Caco-2 (cell line): ENCODE data around the gene PCAT6. TPM values are rescaled to one million over a fixed set of nuclear protein-coding genes. Genes with fewer than 3 reads are reported as not detected.

Source experiments
- BruUV-seq: library from RNA; stranded (reverse); fragments of 400-500 nt; replicated peaks from 2 replicates; lab custom pipeline; 2021; lab: Mats Ljungman, UMichigan
- CTCF ChIA-PET: fragments of 300-600 bp; sonication (Branson Sonifier 250); formaldehyde crosslinking; loops from one replicate; lab custom pipeline; 2022; ENCODE audit warnings: antibody characterized with exemption; lab: Charles Lee
- POLR2A ChIA-PET: fragments of 300-600 bp; sonication (Branson Sonifier 250); formaldehyde crosslinking; loops from one replicate; lab custom pipeline; 2022; ENCODE audit warnings: antibody characterized with exemption; lab: Charles Lee
- DNase-seq, 2 experiments: peaks; one replicate each; pipeline versions ENCODE4 v3.0.0 to v3.0.0-alpha.2; 2020 to 2022
- H3K27me3 ChIP-seq: replicated peaks from 2 replicates; pipeline ENCODE4 v1.6.0; 2011; ENCODE audit warnings: low read length; ENCODE audit not compliant: control insufficient read depth, insufficient read depth
- H3K36me3 ChIP-seq: 2 replicates; pipeline ENCODE4 v1.5.1; 2011; ENCODE audit warnings: low read length; ENCODE audit not compliant: control insufficient read depth, insufficient read depth
- H3K4me1 ChIP-seq: fragments of 250-450 bp; sonication (Bioruptor Pico); 2 replicates; pipeline ENCODE4 v1.5.1; 2020; ENCODE audit warnings: mild to moderate bottlenecking
- H3K4me3 ChIP-seq: 2 replicates; pipeline ENCODE4 v1.5.1; 2011; ENCODE audit warnings: low read depth, mild to moderate bottlenecking, control low read depth, low read length
- H3K9me3 ChIP-seq: fragments of 250-450 bp; sonication (Bioruptor Pico); 2 replicates; pipeline ENCODE4 v1.5.1; 2020; ENCODE audit warnings: mild to moderate bottlenecking, moderate library complexity
- H3K27ac Mint-ChIP-seq: one replicate; pipeline ENCODE4 v1.8.0; 2022; ENCODE audit warnings: mixed read lengths; ENCODE audit not compliant: unreplicated experiment
- H3K27me3 Mint-ChIP-seq: one replicate; pipeline ENCODE4 v1.8.0; 2022; ENCODE audit warnings: mixed read lengths; ENCODE audit not compliant: insufficient read depth, unreplicated experiment
- H3K36me3 Mint-ChIP-seq: one replicate; pipeline ENCODE4 v1.8.0; 2022; ENCODE audit warnings: mild to moderate bottlenecking, mixed read lengths; ENCODE audit not compliant: insufficient read depth, unreplicated experiment
- H3K4me1 Mint-ChIP-seq: one replicate; pipeline ENCODE4 v1.8.0; 2022; ENCODE audit warnings: low read depth, mixed read lengths; ENCODE audit not compliant: unreplicated experiment
- H3K4me3 Mint-ChIP-seq: one replicate; pipeline ENCODE4 v1.8.0; 2022; ENCODE audit warnings: mild to moderate bottlenecking, moderate library complexity, mixed read lengths; ENCODE audit not compliant: unreplicated experiment
- H3K9me3 Mint-ChIP-seq: one replicate; pipeline ENCODE4 v1.8.0; 2022; ENCODE audit warnings: mixed read lengths; ENCODE audit not compliant: unreplicated experiment
- intact Hi-C: fragments of 100-400 bp; cut with micrococcal nuclease; formaldehyde crosslinking; loops from one replicate; pipeline ENCODE4 v1.10.0; 2022; ENCODE audit not compliant: unreplicated experiment
- total RNA-seq: library from RNA; stranded (reverse); gene quantifications from 2 replicates; pipeline ENCODE4 v1.2.3, GENCODE V29; 2022
- TF ChIP-seq, protein P1 (sequence below), 2 experiments: fragments of 200-600 bp in 1 of 2; IDR thresholded peaks; 1 replicate in 1 of 2; 2 replicates in 1 of 2; pipeline versions ENCODE4 v1.5.1 to v1.8.0; 2011 to 2022; ENCODE audit warnings: antibody characterized with exemption in 1 of 2, control low read depth in 1 of 2, inconsistent platforms in 1 of 2, low read depth in 1 of 2, low read length in 1 of 2, mild to moderate bottlenecking in 1 of 2, moderate library complexity in 1 of 2; ENCODE audit not compliant: insufficient read depth in 1 of 2, severe bottlenecking in 1 of 2, unreplicated experiment in 1 of 2

Gene PCAT6
- total RNA-seq, 1 experiment from 2014 or later: not detected

DNA sequence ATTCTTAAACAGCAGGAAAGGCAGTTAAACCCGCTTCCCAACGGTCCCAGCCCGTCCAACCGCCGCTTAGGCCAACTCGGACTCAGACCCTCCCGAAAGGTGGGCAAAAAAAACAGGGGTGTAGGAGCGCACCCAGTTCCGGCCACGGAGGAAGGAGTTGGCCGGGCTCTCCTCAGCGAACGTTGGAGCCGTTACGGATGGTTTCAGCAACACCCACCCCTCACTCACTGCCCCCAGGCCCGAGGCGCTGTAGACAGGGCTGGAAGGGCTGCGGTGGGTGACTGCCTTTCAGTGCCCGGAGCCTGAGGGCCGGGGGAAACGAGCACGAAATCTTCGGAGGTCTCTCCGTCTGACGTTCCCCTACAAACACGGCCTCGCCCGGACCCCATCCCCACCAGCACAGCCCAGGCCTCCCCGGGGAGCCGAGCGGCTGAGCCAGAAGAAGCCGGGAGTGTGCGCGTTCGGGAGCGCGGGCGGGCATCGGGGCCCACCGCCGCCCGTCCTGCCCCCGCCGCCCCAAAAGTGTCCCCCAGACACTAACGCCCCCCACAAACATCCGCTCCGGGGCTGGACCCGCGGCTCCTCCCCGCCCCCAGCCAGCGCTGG is 3.8 kb upstream of the PCAT6 start:
- DNase-seq: peak in 1 of 2 experiments; percentile 27
- peaks cover 36% of the 10 kb centered on the region for H3K4me1 Mint-ChIP-seq

DNA sequence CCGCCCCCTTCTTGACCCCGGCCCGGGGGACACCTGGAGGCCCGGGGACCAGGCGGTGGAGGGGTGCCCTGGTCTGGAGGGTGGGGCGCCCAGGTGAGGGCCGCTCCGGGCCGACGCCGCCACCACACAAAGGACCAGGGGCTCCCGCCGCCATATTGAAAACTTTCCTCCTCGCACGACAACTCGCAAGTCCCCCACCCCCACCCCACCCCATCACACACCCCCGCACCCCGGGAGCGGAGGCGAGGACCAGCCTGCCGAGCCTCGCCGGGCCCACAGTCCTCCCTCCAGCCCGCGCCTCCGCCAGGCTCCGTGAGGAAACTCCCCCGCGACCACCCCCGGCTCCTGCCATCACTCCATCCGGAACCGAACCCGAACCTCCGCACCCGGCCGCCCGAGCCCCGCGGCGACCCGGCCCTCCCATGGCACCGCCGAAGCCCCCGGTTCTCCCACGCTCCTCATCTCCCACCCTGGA is 3.3 kb upstream of the PCAT6 start:
- Mint-ChIP-seq H3K4me1 (peaks cover 41% of the 10 kb centered on the region), H3K27me3 (no peaks in the 10 kb centered on the region), H3K36me3 (peaks cover 13% of the 10 kb centered on the region), H3K9me3 (no peaks in the 10 kb centered on the region), H3K27ac (no peak overlapping the region), H3K4me3 (peak overlapping the region; percentile 89)
- Histone ChIP-seq H3K36me3 (no peaks in the 10 kb centered on the region), H3K4me3 (peak overlapping the region; percentile 80), H3K9me3 (no peaks in the 10 kb centered on the region), H3K27me3 (no peaks in the 10 kb centered on the region), H3K4me1 (peaks cover 19% of the 10 kb centered on the region)
- CTCF ChIA-PET: interaction anchor here (0.7 kb wide), 1 partner anchor 462 kb away, joined by 3 read pairs; no protein-coding TSS in a partner anchor
- peak in 1 of 2 experiments; percentile 27 for DNase-seq
- TF ChIP-seq, protein P1, sequence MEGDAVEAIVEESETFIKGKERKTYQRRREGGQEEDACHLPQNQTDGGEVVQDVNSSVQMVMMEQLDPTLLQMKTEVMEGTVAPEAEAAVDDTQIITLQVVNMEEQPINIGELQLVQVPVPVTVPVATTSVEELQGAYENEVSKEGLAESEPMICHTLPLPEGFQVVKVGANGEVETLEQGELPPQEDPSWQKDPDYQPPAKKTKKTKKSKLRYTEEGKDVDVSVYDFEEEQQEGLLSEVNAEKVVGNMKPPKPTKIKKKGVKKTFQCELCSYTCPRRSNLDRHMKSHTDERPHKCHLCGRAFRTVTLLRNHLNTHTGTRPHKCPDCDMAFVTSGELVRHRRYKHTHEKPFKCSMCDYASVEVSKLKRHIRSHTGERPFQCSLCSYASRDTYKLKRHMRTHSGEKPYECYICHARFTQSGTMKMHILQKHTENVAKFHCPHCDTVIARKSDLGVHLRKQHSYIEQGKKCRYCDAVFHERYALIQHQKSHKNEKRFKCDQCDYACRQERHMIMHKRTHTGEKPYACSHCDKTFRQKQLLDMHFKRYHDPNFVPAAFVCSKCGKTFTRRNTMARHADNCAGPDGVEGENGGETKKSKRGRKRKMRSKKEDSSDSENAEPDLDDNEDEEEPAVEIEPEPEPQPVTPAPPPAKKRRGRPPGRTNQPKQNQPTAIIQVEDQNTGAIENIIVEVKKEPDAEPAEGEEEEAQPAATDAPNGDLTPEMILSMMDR (IDR thresholded peaks at IDR 0.05; ENCODE audit: insufficient read depth in 1 of 2, low read depth in 1 of 2, low read length in 1 of 2, severe bottlenecking in 1 of 2, unreplicated experiment in 1 of 2): no peak
- POLR2A ChIA-PET: interaction anchor here (1.0 kb wide), 1 partner anchor 53 kb away, joined by 10 read pairs; no protein-coding TSS in a partner anchor
- BruUV-seq: no TSS peak
- intact Hi-C loops: no loop called here

More for the DNA sequence above, 3.8 kb upstream of the PCAT6 start:
- Mint-ChIP-seq H3K27me3 (no peaks in the 10 kb centered on the region), H3K9me3 (no peaks in the 10 kb centered on the region), H3K27ac (peak overlapping the region; percentile 74), H3K36me3 (peaks cover 9% of the 10 kb centered on the region), H3K4me3 (peak overlapping the region; percentile 89)
- intact Hi-C loops: no loop called here
- no peaks in the 10 kb centered on the region for H3K27me3 ChIP-seq
- H3K4me1 ChIP-seq: peaks cover 14% of the 10 kb centered on the region
- H3K4me3 ChIP-seq: peak overlapping the region; percentile 80
- ChIA-PET POLR2A (no interaction called here), CTCF (no interaction called here)
- H3K36me3 ChIP-seq: no peaks in the 10 kb centered on the region
- H3K9me3 ChIP-seq: no peaks in the 10 kb centered on the region
- BruUV-seq: no TSS peak
- TF ChIP-seq, protein P1 (IDR thresholded peaks at IDR 0.05; ENCODE audit: insufficient read depth in 1 of 2, low read depth in 1 of 2, low read length in 1 of 2, severe bottlenecking in 1 of 2, unreplicated experiment in 1 of 2): no peak

DNA sequence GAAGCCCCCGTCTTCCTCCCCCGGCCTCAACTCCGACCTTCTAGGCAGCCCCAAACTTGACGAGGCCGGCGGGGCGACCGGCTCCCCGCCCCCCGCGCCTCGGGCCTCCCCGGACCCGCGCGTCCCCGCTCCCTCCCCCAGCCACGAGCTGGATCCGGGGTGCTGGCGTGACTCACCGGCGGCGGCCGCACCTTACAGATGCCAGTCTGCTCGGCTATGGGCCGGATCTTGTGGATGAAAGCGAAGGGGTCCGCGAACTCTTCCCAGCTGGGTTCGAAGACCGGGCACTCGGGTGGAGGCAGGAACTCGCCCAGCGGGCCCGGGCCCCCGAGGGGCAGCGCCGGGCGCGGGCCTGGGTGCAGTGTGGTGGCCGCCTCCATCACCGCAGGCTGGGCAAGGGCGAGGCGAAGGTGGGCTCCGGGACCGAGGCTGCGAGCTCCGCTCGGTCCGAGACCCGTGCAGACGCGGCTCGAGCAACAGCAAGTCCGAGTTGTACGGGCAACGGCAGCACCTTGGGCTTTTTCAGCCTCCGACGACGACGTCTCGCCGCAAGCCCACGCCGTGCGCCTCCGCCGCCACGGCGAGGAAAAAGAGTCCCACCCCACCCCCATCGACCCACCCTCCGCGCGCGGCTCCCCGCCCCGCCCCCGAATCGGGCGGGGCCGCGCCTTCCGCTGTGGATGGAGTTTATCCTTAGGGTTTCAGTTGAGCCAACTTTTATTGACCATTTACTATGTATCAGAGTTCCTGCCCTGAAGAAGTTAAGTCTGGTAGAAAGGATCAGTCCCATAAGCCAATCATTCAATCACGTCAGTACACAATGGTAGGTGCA is 2.6 kb upstream of the PCAT6 start, which contains the start of gene KDM5B:
Gene KDM5B, minus strand, starts transcription at position 496 of the 832 bp plus-strand sequence. Its CDS starts 116 bp downstream, at position 380.
- ChIA-PET POLR2A (interaction anchor here (1.0 kb wide), 1 partner anchor 53 kb away, joined by 10 read pairs; no protein-coding TSS in a partner anchor), CTCF (interaction anchor here (0.7 kb wide), 1 partner anchor 461 kb away, joined by 3 read pairs; no protein-coding TSS in a partner anchor)
- Mint-ChIP-seq H3K27ac (peak within 1 kb of the TSS; percentile 74), H3K36me3 (peaks cover 15% of the 10 kb centered on the region), H3K27me3 (no peaks in the 10 kb centered on the region), H3K4me3 (peak within 1 kb of the TSS; percentile 89), H3K9me3 (no peaks in the 10 kb centered on the region), H3K4me1 (peaks cover 42% of the 10 kb centered on the region)
- DNase-seq: peak; percentile 77 to 79
- BruUV-seq: no TSS peak
- Histone ChIP-seq H3K27me3 (no peaks in the 10 kb centered on the region), H3K4me3 (peak within 1 kb of the TSS; percentile 80), H3K9me3 (no peaks in the 10 kb centered on the region), H3K36me3 (no peaks in the 10 kb centered on the region), H3K4me1 (peaks cover 25% of the 10 kb centered on the region)
- TF ChIP-seq, protein P1 (IDR thresholded peaks at IDR 0.05; ENCODE audit: insufficient read depth in 1 of 2, low read depth in 1 of 2, low read length in 1 of 2, severe bottlenecking in 1 of 2, unreplicated experiment in 1 of 2): no peak
- intact Hi-C loops: no loop called here
